RWPE2 (cell line): ENCODE results near the gene CD247.
A peak's percentile ranks its signal among the peaks of the same experiment; 100 is the strongest.

Source experiments
- ATAC-seq: fragments of 200-7000 bp; cut with Tn5 transposase; 3 replicates; pipeline ENCODE4 v1.9.1; 2021; ENCODE audit warnings: low read depth
- DNase-seq: peaks from one replicate; pipeline ENCODE4 v3.0.0-alpha.2; 2020; ENCODE audit warnings: low spot score
- H3K27ac ChIP-seq: fragments of 450-650 bp; 2 replicates; pipeline ENCODE4 v1.5.1; 2017; ENCODE audit warnings: mild to moderate bottlenecking; ENCODE audit not compliant: poor library complexity, severe bottlenecking
- H3K27me3 ChIP-seq: fragments of 250-450 bp; sonication (Bioruptor Pico); 2 replicates; pipeline ENCODE4 v1.5.1; 2021; ENCODE audit warnings: mild to moderate bottlenecking, moderate library complexity; ENCODE audit not compliant: insufficient read depth, poor library complexity, severe bottlenecking
- H3K36me3 ChIP-seq: fragments of 250-450 bp; sonication (Bioruptor Pico); 2 replicates; pipeline ENCODE4 v1.5.1; 2020; ENCODE audit warnings: low read depth, mild to moderate bottlenecking, moderate library complexity
- H3K4me1 ChIP-seq: fragments of 250-450 bp; sonication (Bioruptor Pico); 2 replicates; pipeline ENCODE4 v1.5.1; 2021; ENCODE audit warnings: mild to moderate bottlenecking, moderate library complexity; ENCODE audit not compliant: insufficient read depth, poor library complexity, severe bottlenecking
- H3K4me3 ChIP-seq: fragments of 250-450 bp; sonication (Bioruptor Pico); 2 replicates; pipeline ENCODE4 v1.5.1; 2021; ENCODE audit warnings: mild to moderate bottlenecking, moderate library complexity; ENCODE audit not compliant: severe bottlenecking
- H3K9me3 ChIP-seq: fragments of 250-450 bp; sonication (Bioruptor Pico); 2 replicates; pipeline ENCODE4 v1.5.1; 2021; ENCODE audit warnings: mild to moderate bottlenecking, moderate library complexity; ENCODE audit not compliant: severe bottlenecking
- CTCF ChIP-seq: fragments of 450-650 bp; IDR thresholded peaks from one replicate; pipeline ENCODE4 v1.5.1; 2017; ENCODE audit warnings: mild to moderate bottlenecking, moderate library complexity; ENCODE audit not compliant: poor library complexity, severe bottlenecking

The CD247 gene

GRCh38 chr1:167408355-167408754 is 110.0 kb downstream of the CD247 start:
- no peaks in the 10 kb centered on the region for H3K9me3 ChIP-seq
- H3K4me1 ChIP-seq: no peaks in the 10 kb centered on the region
- ATAC-seq (no peak), DNase-seq (no peak)
- H3K4me3 ChIP-seq: no peak overlapping the region
- H3K27ac ChIP-seq: no peak overlapping the region
- no peaks in the 10 kb centered on the region for H3K27me3 ChIP-seq
- TF ChIP-seq CTCF: no peak
- peaks cover 6% of the 10 kb centered on the region; the same call in 1 of the 2 replicates for H3K36me3 ChIP-seq

- ATAC-seq (peak; percentile 48; the same call in 1 of the 3 replicates), DNase-seq (no peak)
- TF ChIP-seq CTCF: no peak
- H3K36me3 ChIP-seq: peaks cover 18% of the 10 kb centered on the region
- no peaks in the 10 kb centered on the region for H3K9me3 ChIP-seq
- no peak overlapping the region for H3K27ac ChIP-seq
- no peaks in the 10 kb centered on the region for H3K27me3 ChIP-seq
- H3K4me1 ChIP-seq: no peaks in the 10 kb centered on the region
- H3K4me3 ChIP-seq: no peak overlapping the region
These were observed 113.4 kb downstream of the CD247 start for GRCh38 chr1:167404908-167405307.

- no peaks in the 10 kb centered on the region for H3K27me3 ChIP-seq
- no peak for TF ChIP-seq CTCF
- no peak for DNase-seq
- no peaks in the 10 kb centered on the region for H3K9me3 ChIP-seq
- no peaks in the 10 kb centered on the region for H3K4me1 ChIP-seq
- peaks cover 18% of the 10 kb centered on the region for H3K36me3 ChIP-seq
- ATAC-seq: no peak
- no peak overlapping the region for H3K4me3 ChIP-seq
- H3K27ac ChIP-seq: no peak overlapping the region
These were observed 114.0 kb downstream of the CD247 start for GRCh38 chr1:167404161-167404888.

GRCh38 chr1:167401260-167401873 is 117.0 kb downstream of the CD247 start:
- Histone ChIP-seq H3K27me3 (no peaks in the 10 kb centered on the region), H3K4me3 (no peak overlapping the region), H3K9me3 (no peaks in the 10 kb centered on the region), H3K36me3 (peaks cover 22% of the 10 kb centered on the region), H3K4me1 (no peaks in the 10 kb centered on the region), H3K27ac (no peak overlapping the region)
- ATAC-seq: peak; percentile 80; the same call in 2 of the 3 replicates
- peak; percentile 78 for TF ChIP-seq CTCF
- DNase-seq: no peak
